RKO (cell line): ENCODE results near the gene EMX1.

Source experiments
- DNase-seq: peaks from one replicate; pipeline ENCODE4 v3.0.0-alpha.2; 2016; ENCODE audit warnings: low spot score

EMX1 gene

DNA sequence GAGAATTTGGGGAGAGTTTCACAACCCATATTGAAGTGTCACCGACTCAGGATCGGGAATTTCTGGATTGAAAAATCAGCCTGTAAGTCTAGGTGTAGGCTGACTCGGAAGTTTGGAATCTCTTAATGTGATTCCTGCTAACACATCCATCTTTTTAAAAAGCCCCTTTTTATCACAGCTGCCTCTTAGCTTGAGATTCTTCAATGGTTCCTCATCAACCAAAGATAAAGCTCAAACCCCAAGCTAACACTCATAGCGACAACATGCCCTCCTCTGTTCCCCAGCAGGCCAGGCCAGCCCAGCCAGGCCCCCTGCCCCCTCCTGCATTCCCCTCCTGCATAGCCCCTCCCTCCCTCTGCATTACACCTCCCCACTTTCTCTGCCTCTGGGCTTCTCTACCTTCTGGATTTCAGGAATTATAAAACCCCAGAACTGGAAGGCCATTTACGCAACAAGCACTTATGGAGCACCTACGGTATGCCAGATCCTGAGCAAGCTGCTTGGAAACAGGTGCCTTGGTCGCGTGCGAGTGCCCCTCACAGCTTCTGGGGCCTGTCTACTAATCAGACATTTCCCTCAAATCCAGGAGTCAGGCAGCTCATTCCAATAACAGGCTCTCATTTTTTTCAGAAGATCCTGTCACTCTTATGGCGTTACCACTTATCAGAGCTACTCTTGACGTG lies 63.4 kb downstream of the EMX1 start:
- DNase-seq: no peak

DNA sequence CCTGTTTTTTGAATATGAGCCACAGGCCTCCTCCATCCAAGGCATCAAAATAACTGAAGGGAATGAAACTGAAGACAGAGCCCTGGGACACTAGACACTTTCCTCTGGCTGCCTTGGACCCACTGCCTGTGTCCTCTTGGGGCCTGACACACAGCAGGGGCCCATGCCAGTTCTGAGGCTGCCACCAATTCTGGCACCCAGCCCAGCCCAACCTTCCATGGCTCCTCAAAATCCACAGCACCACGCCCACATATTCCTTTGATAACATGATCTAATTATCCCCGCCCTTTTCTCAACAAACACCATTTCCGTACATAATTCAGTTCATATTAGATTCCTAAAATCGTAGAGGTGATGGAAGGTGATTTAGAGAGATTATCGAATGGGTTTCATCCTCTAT lies 64.2 kb downstream of the EMX1 start:
- no peak for DNase-seq

DNA sequence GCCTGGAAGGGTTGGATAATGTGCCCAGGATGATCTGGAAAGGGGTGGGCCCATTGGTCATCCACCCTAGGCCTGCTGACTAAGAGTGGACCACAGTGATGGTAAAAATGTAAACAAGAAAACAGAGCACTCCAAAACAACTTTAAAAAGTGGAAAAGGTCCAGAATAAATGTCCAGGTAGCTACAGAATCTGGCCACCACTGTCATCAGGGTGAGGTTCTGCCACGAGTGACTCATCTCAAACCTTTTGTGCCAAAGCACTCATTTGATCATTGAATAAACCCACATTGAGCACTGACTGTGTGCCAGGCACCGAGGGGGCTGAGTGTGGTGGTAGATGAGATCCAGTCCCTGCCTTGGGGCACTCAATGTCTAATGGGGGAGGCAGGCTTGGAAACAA lies 64.9 kb downstream of the EMX1 start:
- no peak for DNase-seq

DNA sequence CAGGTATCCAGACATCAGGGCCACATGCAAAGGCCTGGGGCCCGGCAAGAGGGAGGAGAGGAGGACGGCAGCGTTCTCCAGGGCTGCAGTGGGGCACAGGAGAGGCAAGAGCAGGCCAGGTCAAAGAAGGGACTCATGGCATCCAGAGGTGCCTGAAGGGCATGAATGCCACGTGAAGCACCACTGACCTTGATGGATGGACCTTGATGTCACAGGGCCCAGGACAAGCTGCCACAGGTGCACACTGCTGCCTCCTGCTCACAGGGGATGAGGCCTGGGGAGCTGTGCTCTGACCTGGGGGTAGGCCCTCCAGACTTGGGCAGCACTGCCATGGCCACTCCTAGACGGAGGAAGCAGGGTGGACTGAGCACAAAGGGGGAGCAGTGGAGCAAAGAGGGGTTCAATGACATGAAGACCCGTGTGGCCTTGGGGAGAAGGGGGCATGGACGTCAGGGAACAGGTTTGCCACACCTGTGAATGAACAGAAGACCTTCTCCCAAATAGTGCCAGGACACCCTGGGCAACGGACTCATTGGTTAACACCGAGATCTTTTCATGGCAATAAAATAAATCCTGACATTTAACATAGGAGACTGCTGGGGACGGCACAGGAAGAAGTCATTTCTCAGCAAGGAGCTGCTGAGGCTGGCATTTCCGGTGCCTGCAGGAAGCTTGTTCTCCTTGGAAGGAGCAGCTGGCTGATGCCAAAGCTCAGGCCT lies 65.6 kb downstream of the EMX1 start:
- no peak for DNase-seq

DNA sequence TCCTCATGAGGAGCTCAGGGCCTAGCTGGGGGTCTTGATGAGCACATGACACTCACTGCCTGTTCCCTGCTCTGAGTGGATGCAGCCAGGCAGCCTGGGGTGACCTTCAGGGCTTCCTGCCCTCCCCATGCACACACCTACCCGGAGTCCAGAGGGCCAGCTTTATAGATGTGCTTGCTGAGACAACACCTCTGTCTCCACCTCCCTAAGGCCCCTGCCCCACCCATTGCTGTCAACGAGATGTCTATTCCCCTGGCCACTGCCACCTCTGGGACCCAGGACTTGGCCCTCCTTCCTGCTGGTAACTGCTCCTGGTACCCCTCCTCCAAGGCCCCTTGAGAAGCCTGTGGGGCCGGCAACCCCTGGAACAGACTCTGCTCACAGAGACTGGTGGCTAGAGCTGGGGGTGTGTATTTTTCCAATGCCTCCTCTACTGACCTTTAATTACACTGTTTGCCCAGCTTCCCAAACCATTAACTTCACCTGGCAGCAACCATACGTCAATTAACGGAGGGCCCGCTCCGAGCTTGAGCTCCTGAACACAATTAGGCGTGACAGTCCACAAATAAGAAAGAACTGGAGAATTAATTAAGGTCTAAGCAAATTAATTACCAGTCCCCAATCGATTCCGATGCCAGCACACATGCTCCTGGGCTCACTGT lies 66.3 kb downstream of the EMX1 start:
- DNase-seq: no peak

DNA sequence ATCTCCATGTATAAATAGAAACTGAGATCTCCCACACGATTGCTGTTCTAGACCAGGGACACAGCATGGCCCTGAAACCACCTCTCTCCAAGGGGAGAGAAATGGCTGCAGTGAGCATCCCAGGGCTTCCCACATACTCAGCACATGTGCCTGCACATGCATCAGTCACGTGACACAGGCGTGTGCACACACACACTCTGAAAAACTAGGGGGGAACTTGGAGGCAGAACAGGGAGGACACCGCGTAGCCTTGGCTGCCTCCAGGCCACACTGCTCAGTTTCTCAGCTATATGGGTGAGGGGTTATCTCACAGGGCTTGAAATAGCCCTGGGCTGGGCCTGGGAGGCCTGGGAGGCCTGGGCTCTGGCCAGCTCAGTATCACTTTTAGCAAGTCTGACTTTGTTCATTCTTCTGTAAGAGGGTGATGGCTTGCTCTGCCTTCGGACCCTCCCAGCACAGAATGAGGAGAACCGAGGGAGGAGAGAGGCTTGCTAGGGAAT lies 66.9 kb downstream of the EMX1 start:
- no peak for DNase-seq
